ENCODE measurements around the gene GRIP2.
"Not testable (repeated sequence)": the region's sequence is repeated elsewhere in the genome, so short reads cannot be mapped to it uniquely, and the experiment has no call there.

GRIP2 gene

GRCh38 chr3:14516738-14517345 is 23.3 kb downstream of the GRIP2 start:
- CTCF ChIA-PET: interaction anchor here (0.8 to 1.0 kb wide), 2 partner anchors 8 to 12 kb away, joined by 3 to 7 read pairs; no protein-coding TSS in a partner anchor
- POLR2A ChIA-PET: no interaction called here
- no peak for TF ChIP-seq CTCF (IDR thresholded peaks at IDR 0.05; ENCODE audit: control extremely low read depth, extremely low read depth, low read depth, missing control alignments)
- no peak for DNase-seq (ENCODE audit: extremely low spot score)

GRCh38 chr3:14515526-14515925 is 24.6 kb downstream of the GRIP2 start:
- POLR2A ChIA-PET; DNase-seq (ENCODE audit: extremely low spot score); CTCF ChIA-PET: not testable (repeated sequence)

GRCh38 chr3:14514323-14514720 is 25.8 kb downstream of the GRIP2 start:
- POLR2A ChIA-PET: no interaction called here
- TF ChIP-seq CTCF (IDR thresholded peaks at IDR 0.05; ENCODE audit: control extremely low read depth, extremely low read depth, low read depth, missing control alignments): no peak
- CTCF ChIA-PET: no interaction called here
- no peak for DNase-seq (ENCODE audit: extremely low spot score)

GRCh38 chr3:14513566-14514322 is 26.4 kb downstream of the GRIP2 start:
- TF ChIP-seq CTCF (IDR thresholded peaks at IDR 0.05; ENCODE audit: control extremely low read depth, extremely low read depth, low read depth, missing control alignments): no peak
- CTCF ChIA-PET: interaction anchor here (0.6 to 5.8 kb wide), 4 partner anchors 10 to 407 kb away, joined by 3 to 59 read pairs (median 3); no protein-coding TSS in a partner anchor
- DNase-seq (ENCODE audit: extremely low spot score): no peak
- POLR2A ChIA-PET: no interaction called here

GRCh38 chr3:14512942-14513327 is 27.2 kb downstream of the GRIP2 start:
- DNase-seq (ENCODE audit: extremely low spot score): no peak
- POLR2A ChIA-PET: no interaction called here
- CTCF ChIA-PET: interaction anchor here (1.0 to 5.8 kb wide), 3 partner anchors 11 to 408 kb away, joined by 3 to 59 read pairs (median 3); no protein-coding TSS in a partner anchor
- TF ChIP-seq CTCF (IDR thresholded peaks at IDR 0.05; ENCODE audit: control extremely low read depth, extremely low read depth, low read depth, missing control alignments): no peak

- POLR2A ChIA-PET: no interaction called here
- TF ChIP-seq CTCF (IDR thresholded peaks at IDR 0.05; ENCODE audit: control extremely low read depth, extremely low read depth, low read depth, missing control alignments): no peak
- DNase-seq (ENCODE audit: extremely low spot score): no peak
- CTCF ChIA-PET: interaction anchor here (1.0 to 5.8 kb wide), 5 partner anchors 11 to 408 kb away, joined by 3 to 59 read pairs (median 4); no protein-coding TSS in a partner anchor
Measured at GRCh38 chr3:14512281-14512941, 27.7 kb downstream of the GRIP2 start.
